Effector memory CD4-positive, alpha-beta T cell (primary cell): Measurements from ENCODE around the gene POLR1H.

Source experiments
- DNase-seq, 3 donors: peaks; one replicate each; pipeline ENCODE4 v3.0.0-alpha.2; 2020
- H3K27ac ChIP-seq: 2 replicates; pipeline ENCODE4 v1.7.0; 2013; ENCODE audit warnings: mild to moderate bottlenecking, low read length, moderate library complexity; ENCODE audit not compliant: insufficient read depth, poor library complexity, severe bottlenecking
- H3K27me3 ChIP-seq: replicated peaks from 2 replicates; pipeline ENCODE4 v1.7.0; 2013; ENCODE audit warnings: mild to moderate bottlenecking, low read length; ENCODE audit not compliant: insufficient read depth, control insufficient read depth, poor library complexity, severe bottlenecking
- H3K36me3 ChIP-seq: 2 replicates; pipeline ENCODE4 v1.7.0; 2013; ENCODE audit warnings: mild to moderate bottlenecking, low read length, moderate library complexity; ENCODE audit not compliant: control insufficient read depth, insufficient read depth
- H3K4me1 ChIP-seq: 2 replicates; pipeline ENCODE4 v1.7.0; 2013; ENCODE audit warnings: low read length, mild to moderate bottlenecking; ENCODE audit not compliant: control insufficient read depth, insufficient read depth, poor library complexity, severe bottlenecking
- H3K4me3 ChIP-seq: 2 replicates; pipeline ENCODE4 v1.7.0; 2013; ENCODE audit warnings: low read length, low read depth, mild to moderate bottlenecking; ENCODE audit not compliant: insufficient read depth, poor library complexity, severe bottlenecking
- H3K9me3 ChIP-seq: 2 replicates; pipeline ENCODE4 v1.7.0; 2013; ENCODE audit warnings: mild to moderate bottlenecking, low read length, moderate library complexity; ENCODE audit not compliant: control insufficient read depth

Gene POLR1H

DNA sequence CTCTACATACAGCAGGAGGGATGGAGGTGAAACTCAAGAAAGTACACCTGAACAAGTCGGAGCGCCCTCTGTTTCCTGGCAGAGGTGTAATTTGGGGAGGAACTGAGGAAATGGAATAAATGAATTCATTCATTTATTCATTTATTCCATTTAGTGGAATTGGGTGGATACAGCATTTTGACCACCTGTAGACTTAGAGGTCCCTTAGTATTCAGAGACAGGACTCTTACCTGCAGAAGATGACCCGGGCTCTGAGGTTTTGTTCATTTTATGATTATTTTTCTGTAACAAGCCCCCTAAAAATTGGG, 42.8 kb downstream of the POLR1H start:
- Histone ChIP-seq H3K27me3 (peaks cover 10% of the 10 kb centered on the region), H3K4me3 (peak overlapping the region; percentile 57), H3K9me3 (no peaks in the 10 kb centered on the region), H3K36me3 (no peaks in the 10 kb centered on the region), H3K4me1 (peaks cover 35% of the 10 kb centered on the region), H3K27ac (no peak overlapping the region)
- no peak for DNase-seq

- no peak for DNase-seq
- Histone ChIP-seq H3K4me3 (no peak overlapping the region), H3K4me1 (peaks cover 35% of the 10 kb centered on the region), H3K27ac (no peak overlapping the region), H3K27me3 (peaks cover 7% of the 10 kb centered on the region), H3K36me3 (no peaks in the 10 kb centered on the region), H3K9me3 (no peaks in the 10 kb centered on the region)
These were observed 43.6 kb downstream of the POLR1H start for GRCh38 chr6:30104661-30105060.

GRCh38 chr6:30111266-30111856, 50.3 kb downstream of the POLR1H start:
- H3K36me3 ChIP-seq: no peaks in the 10 kb centered on the region
- peaks cover 7% of the 10 kb centered on the region for H3K27me3 ChIP-seq
- H3K27ac ChIP-seq: no peak overlapping the region
- no peaks in the 10 kb centered on the region for H3K9me3 ChIP-seq
- no peaks in the 10 kb centered on the region for H3K4me1 ChIP-seq
- DNase-seq: no peak
- H3K4me3 ChIP-seq: no peak overlapping the region

- Histone ChIP-seq H3K4me3 (no peak overlapping the region), H3K27me3 (peaks cover 7% of the 10 kb centered on the region), H3K9me3 (no peaks in the 10 kb centered on the region), H3K27ac (no peak overlapping the region), H3K4me1 (no peaks in the 10 kb centered on the region), H3K36me3 (no peaks in the 10 kb centered on the region)
- DNase-seq: no peak
These were observed 51.4 kb downstream of the POLR1H start for GRCh38 chr6:30112402-30112994.

DNA sequence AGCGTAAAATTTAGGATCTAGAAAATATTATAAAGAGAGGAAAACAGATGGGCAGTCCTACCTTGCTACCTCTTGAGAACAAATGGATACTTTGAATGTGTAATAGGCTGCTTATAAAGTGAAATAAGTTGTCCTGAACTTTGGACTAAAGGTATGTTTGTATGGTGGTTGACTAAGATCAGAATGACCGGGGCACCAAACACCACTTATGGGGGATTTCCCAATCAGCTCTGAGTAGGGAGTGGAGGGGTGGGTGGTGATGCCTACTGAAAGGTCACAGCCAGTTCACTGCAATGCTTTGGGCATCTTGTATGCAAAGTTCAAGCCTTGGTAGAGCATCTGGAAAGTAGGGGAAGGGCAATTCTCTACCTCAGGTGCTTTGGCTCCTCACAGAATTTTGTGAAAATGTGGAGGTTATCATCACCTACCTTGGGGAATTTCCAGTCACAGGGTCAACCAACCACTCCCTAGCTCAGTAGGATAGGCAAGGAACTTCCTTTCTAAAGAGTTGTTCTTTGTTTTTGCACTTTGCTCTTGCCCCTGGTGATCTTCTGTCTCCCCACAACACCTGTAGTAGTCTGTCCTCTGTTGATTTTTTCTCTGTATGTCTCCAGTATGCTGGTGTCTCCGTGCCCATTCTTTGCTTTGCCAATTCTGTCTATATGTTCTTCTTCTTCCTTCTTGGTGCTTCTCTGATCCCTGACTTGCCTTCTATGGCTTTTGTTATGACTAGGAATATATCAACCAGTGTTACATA, 52.1 kb downstream of the POLR1H start, which contains the start of gene TRIM31:
TSS of gene TRIM31 (minus strand) at position 88 of the 757 bp plus-strand sequence. CDS start 285 bp downstream, outside the sequence.
- no peak within 1 kb of the TSS for H3K27ac ChIP-seq
- no peaks in the 10 kb centered on the region for H3K36me3 ChIP-seq
- DNase-seq: no peak
- no peaks in the 10 kb centered on the region for H3K4me1 ChIP-seq
- H3K4me3 ChIP-seq: no peak within 1 kb of the TSS
- H3K9me3 ChIP-seq: no peaks in the 10 kb centered on the region
- peaks cover 7% of the 10 kb centered on the region for H3K27me3 ChIP-seq

GRCh38 chr6:30113841-30114240, 52.8 kb downstream of the POLR1H start:
- H3K27me3 ChIP-seq: peaks cover 7% of the 10 kb centered on the region
- no peak overlapping the region for H3K27ac ChIP-seq
- H3K4me1 ChIP-seq: no peaks in the 10 kb centered on the region
- no peaks in the 10 kb centered on the region for H3K36me3 ChIP-seq
- H3K4me3 ChIP-seq: no peak overlapping the region
- no peaks in the 10 kb centered on the region for H3K9me3 ChIP-seq
- DNase-seq: no peak
